GM19395 (cell line): ENCODE results near the gene EXT2.

Experiments used
- ATAC-seq: cut with Tn5 transposase; IDR thresholded peaks from one replicate; pipeline ENCODE4 v1.9.1; 2021; ENCODE audit warnings: mild to moderate bottlenecking, moderate library complexity; ENCODE audit not compliant: unreplicated experiment

EXT2 gene

DNA sequence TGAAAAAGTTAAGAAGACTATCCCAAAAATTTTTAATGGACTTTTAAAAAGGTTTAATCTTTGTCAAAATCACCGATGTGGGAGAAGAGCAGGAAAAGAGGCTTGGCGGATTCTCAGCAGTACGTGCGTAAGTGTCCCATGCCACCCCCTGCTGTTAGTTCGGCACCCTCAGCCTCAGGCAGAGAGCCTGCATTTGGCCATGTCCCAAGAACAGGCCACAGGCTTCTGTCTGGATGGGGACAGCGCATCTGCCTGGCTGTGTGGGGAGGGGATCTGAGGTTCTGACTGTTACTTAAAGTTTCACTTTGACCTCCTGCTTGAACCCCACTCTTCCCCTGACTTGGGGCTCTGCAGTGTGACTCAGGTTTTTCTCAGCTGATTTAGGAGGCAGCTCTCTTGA lies 35.3 kb downstream of the EXT2 start:
- ATAC-seq, result no peak

DNA sequence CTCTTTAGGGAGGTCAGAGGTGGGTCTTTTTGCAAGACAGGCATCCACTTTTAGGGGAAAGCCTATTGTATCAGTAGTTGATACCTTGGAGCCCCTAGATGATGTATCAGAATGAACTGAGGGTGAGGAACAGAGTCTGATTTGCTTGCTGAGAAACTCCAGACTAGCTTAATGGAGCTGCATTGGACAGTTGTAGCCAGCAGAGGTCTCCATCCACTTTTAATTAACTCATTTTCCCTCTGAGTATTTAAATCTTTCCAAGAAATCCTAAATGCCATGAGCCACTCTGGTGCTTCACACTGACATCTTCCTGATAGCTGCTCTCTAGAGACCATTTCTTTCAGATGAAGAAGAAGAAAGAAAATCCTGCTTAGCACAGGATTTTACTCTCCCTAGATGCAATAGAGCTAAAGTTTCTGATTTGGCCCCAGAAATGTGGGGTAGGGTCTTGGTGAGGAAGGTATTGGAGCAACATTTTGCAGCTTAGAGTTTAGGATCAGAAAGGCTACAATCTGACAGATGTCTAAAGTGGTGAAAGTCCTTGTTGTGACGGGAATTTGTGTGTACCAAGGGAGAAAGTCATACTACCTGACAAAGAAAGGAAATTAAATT lies 38.0 kb downstream of the EXT2 start:
- ATAC-seq, result no peak

DNA sequence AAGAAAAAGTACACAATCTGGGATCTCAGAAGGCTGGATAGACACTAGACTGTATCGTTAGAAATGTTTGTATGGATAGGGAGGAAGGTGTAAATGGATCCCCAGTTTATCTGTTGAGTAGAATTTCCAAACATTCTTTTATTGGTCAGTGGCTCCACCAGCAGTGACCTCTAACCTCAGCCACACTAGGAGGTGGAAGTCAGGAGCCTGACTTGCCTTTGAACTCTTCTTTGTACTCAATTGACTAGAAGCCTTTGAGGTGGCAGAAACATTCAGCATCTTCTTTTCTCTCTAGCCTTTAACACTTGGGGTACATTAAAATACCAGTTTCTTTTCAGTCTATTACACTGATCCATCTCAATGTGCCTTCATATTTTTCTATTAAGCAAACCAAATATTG lies 39.1 kb downstream of the EXT2 start:
- ATAC-seq, result no peak

DNA sequence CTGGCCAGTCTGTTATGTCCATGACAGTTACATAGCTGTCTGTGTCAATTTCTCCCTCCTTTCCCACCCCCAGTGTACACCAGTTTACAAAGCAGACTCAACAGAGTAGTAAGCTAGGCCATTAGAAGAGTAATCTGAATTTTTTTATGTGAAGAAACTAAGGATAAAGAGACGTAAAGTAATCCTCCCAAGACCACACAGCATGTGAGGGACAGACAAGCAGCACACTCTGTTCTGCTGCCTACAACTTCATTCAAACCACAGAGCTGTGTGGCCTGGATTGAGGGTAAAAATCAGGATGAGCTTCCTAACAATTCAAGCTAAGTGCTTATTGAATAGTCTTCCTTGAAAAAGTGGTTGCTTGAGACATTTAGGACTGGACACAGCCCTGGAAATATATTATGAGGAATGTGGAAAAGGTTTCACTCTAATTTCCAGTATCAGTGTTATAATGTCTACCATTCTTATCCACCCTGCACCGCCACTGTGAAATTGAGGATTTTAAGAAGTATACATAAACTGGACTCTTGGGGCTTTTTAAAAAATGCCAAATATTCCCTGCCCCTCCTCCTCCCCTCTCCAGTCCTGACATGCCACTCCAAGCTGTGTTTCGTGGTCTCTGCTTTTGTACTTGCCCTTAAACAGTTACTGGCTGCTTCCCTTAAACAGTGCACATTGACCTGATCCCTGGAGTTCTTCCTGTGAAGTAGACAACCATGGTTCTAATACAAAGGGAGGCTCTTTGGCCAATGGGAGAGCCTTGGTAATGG lies 40.9 kb downstream of the EXT2 start:
- no peak for ATAC-seq

DNA sequence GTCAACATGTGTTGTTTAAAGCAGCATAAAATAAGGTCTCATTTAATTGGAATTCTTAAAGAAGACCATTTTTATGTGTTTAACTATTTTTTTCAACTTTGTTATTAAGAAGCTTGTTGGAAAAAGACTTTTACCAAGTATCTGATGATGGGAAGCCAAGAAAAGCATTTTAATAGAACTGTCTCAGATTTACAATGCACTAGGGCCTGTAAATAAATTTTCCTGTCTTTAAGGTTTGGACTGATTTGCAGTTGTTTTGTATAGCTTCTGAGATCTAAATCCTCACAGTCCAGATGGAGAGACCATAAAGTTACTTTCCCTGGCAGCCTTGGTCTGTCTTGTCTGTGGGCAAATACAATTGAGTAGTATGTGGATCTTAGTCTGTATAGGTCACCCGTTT lies 41.6 kb downstream of the EXT2 start:
- ATAC-seq, result no peak

DNA sequence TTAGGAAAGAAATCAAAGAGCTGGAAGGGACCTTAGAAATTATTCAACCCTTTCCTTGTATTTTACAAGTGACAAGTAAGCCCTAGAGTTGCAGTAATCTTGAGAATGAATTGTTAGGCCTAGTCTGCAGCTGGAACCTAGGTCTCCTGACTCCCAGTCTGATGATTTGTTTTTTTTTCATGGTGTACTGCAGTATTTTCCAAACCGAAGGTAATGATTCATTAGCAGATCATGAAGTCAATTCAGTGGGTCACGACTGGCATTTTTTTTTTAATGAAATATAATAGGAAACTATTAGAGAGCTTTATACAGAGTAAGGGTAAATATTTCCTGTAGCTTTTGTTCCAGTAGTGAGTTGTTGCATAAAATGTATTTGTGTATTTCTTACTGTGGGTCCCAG lies 42.8 kb downstream of the EXT2 start:
- ATAC-seq, result no peak

DNA sequence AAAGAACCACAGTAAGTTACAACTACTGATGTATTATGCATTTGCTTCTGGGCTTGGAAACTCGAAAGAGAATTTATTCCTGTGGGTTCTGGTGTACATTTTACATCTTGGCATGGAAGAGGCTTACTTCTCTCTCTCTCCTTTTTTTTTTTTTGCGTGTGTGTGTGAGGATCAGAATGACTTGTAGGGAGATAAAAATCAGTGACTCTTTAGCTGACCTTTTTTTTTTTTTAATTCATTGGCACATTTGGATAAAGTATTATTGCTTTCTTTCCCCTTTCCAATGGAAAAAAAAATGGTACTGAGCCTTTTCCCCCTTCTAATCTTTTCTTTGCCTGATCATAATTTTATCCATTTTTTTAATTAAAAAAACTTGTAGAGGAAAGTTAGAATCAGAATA lies 43.5 kb downstream of the EXT2 start:
- no peak for ATAC-seq

DNA sequence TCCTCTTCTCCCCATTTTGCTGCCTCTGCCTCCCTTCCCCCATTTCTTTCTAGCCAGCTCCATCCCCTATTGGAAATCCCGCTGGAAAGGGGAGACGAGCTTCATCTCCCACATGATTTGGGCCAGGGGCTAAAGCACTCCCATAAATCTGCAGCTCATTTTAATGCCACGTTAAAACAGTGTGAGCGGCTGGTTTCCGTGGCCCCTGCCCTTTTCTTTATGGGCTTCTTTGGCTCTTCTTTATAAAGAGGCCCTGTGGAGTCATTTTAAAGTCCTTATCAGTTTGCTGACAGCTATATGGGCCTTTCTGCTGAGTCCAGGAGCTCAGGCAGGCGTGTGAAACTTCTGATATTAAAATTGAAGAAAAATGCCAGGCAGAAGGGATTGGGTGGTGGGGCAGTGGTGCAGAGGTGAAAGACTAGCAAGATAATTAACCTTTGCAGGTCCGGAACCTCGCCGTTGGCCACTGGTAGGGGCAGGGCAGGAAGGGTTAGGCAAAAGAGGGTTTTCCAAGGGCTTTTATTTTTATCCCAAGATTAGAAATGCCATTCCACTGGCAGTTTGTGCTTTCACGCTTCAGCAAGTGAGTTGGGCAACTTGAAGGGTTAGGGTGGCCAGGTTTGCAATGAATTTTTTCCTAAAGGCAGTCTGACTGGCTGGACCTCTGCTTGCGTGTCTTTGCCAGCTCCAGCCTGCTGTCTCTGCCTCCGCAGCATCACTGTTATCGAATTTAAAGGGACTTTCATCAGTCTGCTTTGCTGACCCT lies 44.3 kb downstream of the EXT2 start:
- no peak for ATAC-seq

DNA sequence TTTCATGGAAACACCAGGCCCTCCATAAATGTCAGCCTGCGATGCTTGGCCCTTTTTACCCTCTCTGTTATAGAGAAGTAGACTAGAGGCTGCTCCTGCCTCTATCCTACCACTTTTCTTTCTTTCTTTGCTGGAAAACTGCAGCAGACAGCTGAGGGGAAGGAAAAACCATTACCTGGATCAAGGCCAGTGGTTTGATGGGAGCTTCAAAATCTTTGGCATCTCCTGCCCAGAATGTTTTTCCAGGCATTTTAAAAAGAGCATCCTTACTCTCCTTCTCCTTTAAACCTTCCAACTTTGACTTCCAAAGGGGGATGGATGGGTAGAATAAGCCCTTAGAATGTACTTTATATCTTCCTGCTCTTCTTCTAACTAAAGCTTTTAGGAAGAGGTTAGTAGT lies 44.9 kb downstream of the EXT2 start:
- no peak for ATAC-seq

DNA sequence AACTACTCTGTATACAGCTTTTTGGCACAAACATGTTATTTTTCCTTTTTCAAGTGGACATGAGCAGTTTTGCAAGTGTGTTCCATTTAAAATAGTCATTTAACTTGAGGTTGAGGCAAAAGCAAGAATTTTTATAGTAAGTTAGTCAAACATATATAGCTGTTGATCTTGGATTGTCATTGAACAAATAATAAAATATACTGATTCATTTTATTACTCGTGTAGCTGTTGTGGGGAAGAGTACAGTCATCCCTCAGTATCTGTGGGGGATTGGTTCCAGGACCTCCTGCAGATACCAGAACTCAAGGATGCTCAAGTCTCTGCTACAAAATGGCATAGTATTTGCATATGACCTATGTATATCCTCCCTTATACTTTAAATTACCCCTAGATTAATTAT lies 45.3 kb downstream of the EXT2 start:
- no peak for ATAC-seq

DNA sequence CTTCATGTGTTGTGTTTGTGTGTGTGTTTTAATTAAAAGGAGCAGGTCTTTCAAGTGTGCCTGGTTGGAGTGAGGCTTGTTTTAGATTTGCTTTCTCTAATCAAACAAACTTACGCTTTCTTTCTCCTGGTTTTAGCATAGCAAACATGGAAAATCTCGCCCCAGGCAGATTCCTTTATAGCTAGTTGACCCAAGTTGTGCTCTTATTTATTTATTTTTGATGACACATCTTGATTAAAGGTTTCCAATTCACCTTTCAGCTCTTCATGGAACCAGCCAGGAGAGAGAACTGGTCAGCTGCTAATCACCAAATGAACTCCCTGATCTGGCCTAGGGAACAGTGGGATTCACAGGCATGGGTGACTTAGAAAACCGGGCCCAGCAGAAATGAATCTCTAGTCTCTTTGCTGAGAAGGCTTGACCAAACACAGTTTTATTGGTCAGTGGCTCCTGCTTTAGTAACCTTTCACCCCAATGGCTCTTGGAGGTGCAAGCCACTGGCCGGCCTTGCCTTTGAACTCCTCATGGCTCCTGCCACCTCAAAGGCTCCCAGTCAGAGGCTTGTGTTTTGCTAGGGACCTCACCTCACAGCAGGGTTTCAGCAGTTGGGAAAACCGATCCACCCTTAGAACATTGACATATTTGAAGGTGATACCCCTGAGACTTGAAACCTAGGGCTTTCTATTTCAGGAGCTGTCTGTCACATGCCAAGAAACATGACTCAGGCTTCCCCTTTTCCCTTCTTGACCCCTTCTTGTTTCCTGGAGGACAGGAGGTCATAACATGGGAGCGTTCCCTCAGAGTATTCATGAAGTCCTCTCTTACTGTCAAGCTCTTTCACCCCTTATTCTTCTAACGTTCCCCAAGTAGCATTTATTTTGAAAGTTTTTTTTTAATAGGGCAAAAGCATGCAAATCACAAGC lies 48.8 kb downstream of the EXT2 start:
- no peak for ATAC-seq

DNA sequence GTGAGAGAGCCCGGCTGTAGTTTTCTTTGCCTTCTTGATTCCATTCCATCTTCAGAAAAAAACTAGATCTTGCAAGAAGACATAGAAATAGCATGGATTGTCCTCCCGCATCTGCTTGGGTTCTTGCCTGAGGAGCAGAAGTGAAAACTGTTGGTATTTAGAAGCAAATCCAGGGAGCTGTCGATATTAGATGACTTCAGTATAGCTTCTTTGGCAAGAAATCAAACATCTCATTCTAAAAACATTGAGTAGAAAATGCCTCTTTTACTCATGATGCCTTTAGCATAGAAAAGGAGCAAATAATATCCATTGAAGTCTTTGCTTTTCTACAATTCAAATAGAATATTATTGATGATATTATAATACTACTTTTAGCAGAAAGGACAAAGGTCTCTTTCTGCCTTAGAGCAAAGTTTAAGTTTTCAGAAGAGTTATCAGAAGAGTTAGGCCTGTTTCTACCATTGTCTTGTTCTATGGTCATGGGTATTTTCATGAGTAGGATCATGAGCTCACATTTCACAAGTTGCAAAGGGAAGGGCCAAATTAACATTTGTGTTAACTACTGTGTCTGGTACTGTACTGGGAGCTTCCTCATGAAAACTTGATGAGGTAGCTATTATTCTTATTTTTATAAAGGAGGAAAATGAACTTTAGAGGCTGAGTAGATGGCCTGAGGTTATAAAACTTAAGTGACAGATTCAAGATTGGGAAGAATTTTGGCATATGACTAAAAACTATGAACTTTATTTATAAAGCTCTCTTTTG lies 49.7 kb downstream of the EXT2 start:
- no peak for ATAC-seq

DNA sequence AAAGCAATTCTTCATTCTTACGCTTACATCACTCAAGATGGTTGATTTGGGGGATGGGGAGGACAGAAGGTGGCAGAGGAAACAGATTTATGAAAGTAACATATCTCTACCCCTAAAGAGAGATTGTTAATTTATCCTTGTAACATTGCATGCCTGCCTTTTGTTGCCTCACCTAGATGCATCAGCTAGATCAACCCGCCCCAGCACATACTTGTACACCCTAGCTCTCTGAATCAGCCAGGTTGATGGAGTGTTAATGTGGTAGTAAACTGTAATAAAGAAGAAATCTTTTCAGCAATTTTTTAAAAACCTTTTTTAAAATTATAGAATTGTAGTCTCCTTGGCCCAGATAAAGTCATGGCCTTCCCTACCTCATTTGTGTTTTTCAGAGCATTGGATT lies 51.5 kb downstream of the EXT2 start:
- ATAC-seq, result no peak

DNA sequence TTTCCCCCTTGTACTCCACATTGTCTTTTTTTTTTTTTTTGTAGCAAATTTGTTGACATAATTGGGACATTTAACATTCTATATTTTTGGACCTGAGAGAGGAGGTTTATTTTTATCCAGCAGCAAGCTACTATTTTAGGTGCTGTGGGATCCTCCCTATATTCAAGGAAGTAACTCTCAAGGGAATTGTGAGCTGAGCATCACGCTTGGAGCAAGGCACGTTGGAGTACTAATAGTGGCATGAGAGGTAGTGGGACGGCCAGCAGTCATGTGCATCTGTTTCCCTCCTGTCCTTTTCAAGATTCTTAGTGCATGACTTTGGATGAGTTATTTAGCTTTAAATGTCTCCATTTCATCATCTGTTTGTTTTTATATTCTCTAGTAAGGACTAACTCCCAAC lies 52.3 kb downstream of the EXT2 start:
- no peak for ATAC-seq

DNA sequence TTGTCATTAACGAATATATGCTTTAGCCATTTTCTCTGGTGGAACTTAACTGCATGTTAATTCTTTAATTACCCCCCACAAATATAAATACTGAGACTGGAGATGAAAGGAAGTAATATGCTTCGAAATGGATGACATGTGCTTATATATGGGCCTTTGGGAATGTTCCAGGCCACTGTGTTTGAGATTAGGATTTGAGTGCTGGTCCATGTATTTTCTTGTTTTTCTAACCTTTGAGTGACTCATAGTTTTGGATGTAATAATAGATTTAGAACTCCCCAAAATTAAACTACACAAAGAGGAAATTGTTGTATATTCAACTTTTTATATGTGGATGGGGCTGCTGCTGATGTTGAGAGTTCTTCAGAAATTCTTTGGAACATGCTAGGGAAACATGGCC lies 54.2 kb downstream of the EXT2 start:
- ATAC-seq, result no peak

DNA sequence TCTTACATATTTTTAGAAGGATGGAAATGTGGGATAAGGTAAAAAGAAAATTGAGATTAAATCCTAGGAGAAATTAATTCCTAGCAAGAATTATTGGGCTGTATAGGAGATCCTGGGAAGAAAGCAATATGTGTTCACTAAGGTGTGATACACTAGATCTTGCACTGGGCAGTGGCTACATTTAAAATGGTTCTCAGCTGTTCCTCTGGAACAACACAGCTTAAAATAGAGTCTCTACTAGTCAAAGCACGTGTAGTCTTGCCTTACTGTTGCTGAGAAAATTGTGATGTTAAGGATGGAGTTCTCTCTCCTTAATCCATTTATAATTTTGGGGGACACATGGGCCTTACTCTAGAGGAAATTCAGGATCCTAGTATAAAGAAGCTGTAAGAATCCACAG lies 54.9 kb downstream of the EXT2 start:
- ATAC-seq, result no peak

DNA sequence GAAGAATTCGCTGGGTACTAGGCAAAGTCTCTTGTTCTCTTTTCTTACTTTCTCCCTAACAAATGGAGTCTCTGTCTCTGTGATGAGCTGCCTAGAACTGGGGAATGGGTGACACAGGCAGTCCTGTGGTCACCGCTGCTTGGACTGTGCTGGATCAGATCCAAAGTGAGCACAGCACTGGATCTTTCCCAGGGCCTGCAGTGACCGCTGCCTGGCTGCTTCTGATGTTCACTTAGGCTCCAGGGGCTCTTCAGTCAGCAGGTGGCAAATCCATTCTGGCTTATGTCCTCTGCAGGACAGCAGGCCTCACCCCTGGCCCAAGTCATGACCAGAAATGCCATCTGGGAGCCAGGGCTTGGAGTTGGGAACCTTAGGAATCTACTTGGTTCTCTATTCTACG lies 61.5 kb downstream of the EXT2 start:
- ATAC-seq, result no peak

DNA sequence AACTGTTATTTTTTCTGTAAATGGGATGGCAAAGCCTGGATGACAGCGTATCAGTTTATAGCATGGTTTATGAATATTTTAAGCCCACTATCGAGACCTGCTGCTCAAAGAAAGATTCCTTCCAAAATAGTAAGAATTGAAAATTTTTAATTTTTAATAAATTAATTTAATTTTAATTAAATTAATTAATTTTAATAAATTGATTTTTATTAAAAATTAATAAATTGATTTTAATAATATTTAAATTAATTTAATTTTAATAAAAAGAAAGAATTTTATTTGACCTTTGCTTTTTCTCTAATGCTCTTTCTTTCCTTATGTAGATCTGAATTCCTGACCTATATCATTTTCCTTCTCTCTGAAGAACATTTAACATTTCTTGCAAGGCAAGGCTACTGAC lies 62.9 kb downstream of the EXT2 start:
- no peak for ATAC-seq

DNA sequence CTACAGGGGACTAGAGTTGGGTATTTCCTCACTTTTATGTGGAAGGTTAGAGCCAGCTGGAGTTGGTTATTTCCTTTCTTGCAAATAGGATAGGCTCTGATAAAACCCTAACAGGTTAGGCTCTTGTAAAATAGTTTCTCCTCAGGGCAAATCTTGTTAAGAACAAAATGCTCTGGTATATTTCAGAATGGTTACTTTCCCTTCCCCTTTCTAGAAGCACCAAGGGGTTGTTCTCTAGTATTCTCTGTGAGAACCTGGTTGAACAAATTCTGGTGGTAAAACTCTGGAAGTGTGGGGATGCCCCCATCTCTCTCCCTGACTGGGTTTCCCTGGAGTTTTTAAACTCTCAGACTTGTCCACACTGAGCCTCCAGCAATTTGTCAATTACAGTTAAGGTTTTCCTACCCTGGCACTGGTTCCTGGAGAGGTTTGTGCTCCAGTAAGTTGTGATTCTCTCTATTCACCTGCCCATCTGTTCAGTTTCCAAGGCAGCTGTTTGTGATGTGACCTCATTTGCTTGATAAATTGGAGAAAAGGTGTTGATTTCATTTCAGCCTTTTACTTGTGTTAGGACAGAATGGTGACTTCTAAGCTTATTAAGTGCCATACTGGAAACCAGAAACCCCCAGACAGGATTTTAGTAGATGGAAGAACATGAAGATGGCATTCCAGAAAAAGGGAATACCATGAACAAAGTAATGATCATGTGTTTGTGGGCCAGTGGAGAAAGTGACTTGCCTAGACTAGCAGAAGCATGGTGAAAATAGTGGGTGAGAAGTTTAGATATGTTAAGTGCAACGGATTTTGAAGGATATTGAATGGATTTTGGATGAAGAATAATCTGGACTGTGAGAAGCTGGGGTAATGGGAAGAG lies 64.6 kb downstream of the EXT2 start:
- peak; percentile 67 for ATAC-seq
